GM23248 (cell line): ENCODE measurements around the gene CAMTA2. TPM values are rescaled to one million over a fixed set of nuclear protein-coding genes. Genes with fewer than 3 reads are reported as not detected.

Experiments
- DNase-seq: peaks from one replicate; pipeline ENCODE4 v3.0.0-alpha.2; 2015
- H2AFZ ChIP-seq: fragments of 200-600 bp; sonication (generic); 2 replicates; pipeline ENCODE4 v1.6.1; 2016; ENCODE audit warnings: antibody characterized with exemption
- H3F3A ChIP-seq: fragments of 200-600 bp; sonication (generic); 2 replicates; pipeline ENCODE4 v1.6.1; 2016; ENCODE audit warnings: mild to moderate bottlenecking, antibody characterized with exemption, mixed run types; ENCODE audit not compliant: insufficient read depth
- H3K27ac ChIP-seq: fragments of 200-600 bp; sonication (generic); 2 replicates; pipeline ENCODE4 v1.5.1; 2016; ENCODE audit warnings: mild to moderate bottlenecking
- H3K27me3 ChIP-seq: fragments of 200-600 bp; sonication (generic); replicated peaks from 2 replicates; pipeline ENCODE4 v1.6.1; 2016; ENCODE audit warnings: mild to moderate bottlenecking; ENCODE audit not compliant: insufficient read depth
- H3K36me3 ChIP-seq: fragments of 200-600 bp; sonication (generic); 2 replicates; pipeline ENCODE4 v1.6.1; 2016; ENCODE audit warnings: low read depth, mild to moderate bottlenecking
- H3K4me1 ChIP-seq: fragments of 200-600 bp; sonication (generic); 2 replicates; pipeline ENCODE4 v1.6.1; 2016; ENCODE audit warnings: mild to moderate bottlenecking; ENCODE audit not compliant: insufficient read depth
- H3K4me2 ChIP-seq: fragments of 200-600 bp; sonication (generic); one replicate; pipeline ENCODE4 v1.6.1; 2016; ENCODE audit warnings: mild to moderate bottlenecking; ENCODE audit not compliant: unreplicated experiment
- H3K4me3 ChIP-seq: fragments of 200-600 bp; sonication (generic); 2 replicates; pipeline ENCODE4 v1.5.1; 2016; ENCODE audit warnings: mild to moderate bottlenecking
- H3K79me2 ChIP-seq: fragments of 200-600 bp; sonication (generic); 2 replicates; pipeline ENCODE4 v1.6.1; 2016; ENCODE audit warnings: mild to moderate bottlenecking; ENCODE audit not compliant: insufficient read depth
- H3K9ac ChIP-seq: fragments of 200-600 bp; sonication (generic); 2 replicates; pipeline ENCODE4 v1.6.1; 2016; ENCODE audit warnings: mild to moderate bottlenecking
- H3K9me2 ChIP-seq: fragments of 200-600 bp; sonication (generic); 2 replicates; pipeline ENCODE4 v1.6.1; 2016; ENCODE audit warnings: mixed run types, mild to moderate bottlenecking, moderate library complexity; ENCODE audit not compliant: insufficient read depth
- H3K9me3 ChIP-seq: fragments of 200-600 bp; sonication (generic); one replicate; pipeline ENCODE4 v1.6.1; 2017; ENCODE audit warnings: low read depth
- H4K20me1 ChIP-seq: fragments of 200-600 bp; sonication (generic); 2 replicates; pipeline ENCODE4 v1.6.0; 2016; ENCODE audit not compliant: insufficient read depth
- EZH2 ChIP-seq: fragments of 200-600 bp; sonication (generic); IDR thresholded peaks from 2 replicates; pipeline ENCODE4 v1.6.1; 2018; ENCODE audit warnings: antibody characterized with exemption, mild to moderate bottlenecking; ENCODE audit not compliant: insufficient read depth, poor library complexity, severe bottlenecking
- EZH2phosphoT487 ChIP-seq: fragments of 200-600 bp; sonication (generic); IDR thresholded peaks from 2 replicates; pipeline ENCODE4 v1.6.1; 2018; ENCODE audit warnings: antibody characterized with exemption, moderate library complexity, mild to moderate bottlenecking, low read depth; ENCODE audit not compliant: insufficient read depth
- WGBS, 2 experiments: methylation state at CpG; one replicate each; pipeline ENCODE4 v1.1.6; 2015 to 2017; ENCODE audit warnings: low lambda C conversion rate in 2 of 2, low coverage in 1 of 2; ENCODE audit errors: missing lambda C conversion rate in 2 of 2; 5-methylcytosine and 5-hydroxymethylcytosine counted together
- in situ Hi-C: fragments of 300-500 bp; cut with MboI; formaldehyde crosslinking; loops from 2 replicates; pipeline ENCODE4 v1.15.0; 2020
- polyA plus RNA-seq: library from polyadenylated mRNA; unstranded; fragments of >200 nt; fragmentation: Nextera tagmentation; extraction: Ambion mirVana; gene quantifications from 2 replicates; pipeline ENCODE4 v1.2.1, GENCODE V29; 2016
- total RNA-seq: library from RNA; depleted of rRNA; stranded (reverse); fragments of >200 nt; shearing (Covaris generic); gene quantifications from 2 replicates; pipeline ENCODE4 v1.2.3, GENCODE V29; 2014

Gene CAMTA2
- total and polyA plus RNA-seq, 2 experiments from 2014 or later: 10.1 to 28.8 TPM

GRCh38 chr17:5022171-5022711, 34.8 kb upstream of the CAMTA2 start:
- H3K79me2 ChIP-seq: no peaks in the 10 kb centered on the region
- 87 to 91% methylated on average over 28 to 30 of the region's 30 CpGs for WGBS, 2 experiments
- no peaks in the 10 kb centered on the region for H3K9me3 ChIP-seq
- DNase-seq: no peak
- H3K27me3 ChIP-seq: no peaks in the 10 kb centered on the region
- no peak for TF ChIP-seq EZH2phosphoT487
- TF ChIP-seq EZH2: no peak
- H3K9ac ChIP-seq: no peak overlapping the region
- in situ Hi-C loops: no loop called here
- no peak overlapping the region for H3K4me3 ChIP-seq
- H2AFZ ChIP-seq: no peak overlapping the region
- no peak overlapping the region for H3K4me2 ChIP-seq
- no peak overlapping the region for H3K27ac ChIP-seq
- H3K9me2 ChIP-seq: no peaks in the 10 kb centered on the region
- no peaks in the 10 kb centered on the region for H4K20me1 ChIP-seq
- peaks cover 19% of the 10 kb centered on the region; the same call in 1 of the 2 replicates for H3K36me3 ChIP-seq
- H3K4me1 ChIP-seq: peaks cover 7% of the 10 kb centered on the region; the same call in 1 of the 2 replicates
- peaks cover 21% of the 10 kb centered on the region for H3F3A ChIP-seq

GRCh38 chr17:5020502-5021023, 33.1 kb upstream of the CAMTA2 start:
- TF ChIP-seq EZH2 (no peak), EZH2phosphoT487 (no peak)
- Histone ChIP-seq H3F3A (peaks cover 12% of the 10 kb centered on the region), H3K27ac (no peak overlapping the region), H3K9me3 (no peaks in the 10 kb centered on the region), H2AFZ (no peak overlapping the region), H3K9ac (no peak overlapping the region), H3K9me2 (no peaks in the 10 kb centered on the region), H3K27me3 (no peaks in the 10 kb centered on the region), H3K79me2 (no peaks in the 10 kb centered on the region), H4K20me1 (no peaks in the 10 kb centered on the region), H3K4me1 (no peaks in the 10 kb centered on the region), H3K36me3 (peaks cover 25% of the 10 kb centered on the region; the same call in 1 of the 2 replicates), H3K4me3 (no peak overlapping the region), H3K4me2 (no peak overlapping the region)
- no peak for DNase-seq
- in situ Hi-C loops: no loop called here
- 84 to 85% methylated on average over 20 of the region's 20 CpGs for WGBS, 2 experiments

- no peaks in the 10 kb centered on the region for H3K79me2 ChIP-seq
- no peak overlapping the region for H3K27ac ChIP-seq
- no peak for TF ChIP-seq EZH2
- no peak for TF ChIP-seq EZH2phosphoT487
- no peak overlapping the region for H3K9ac ChIP-seq
- H3F3A ChIP-seq: peaks cover 1% of the 10 kb centered on the region
- in situ Hi-C loops: no loop called here
- no peaks in the 10 kb centered on the region for H3K4me1 ChIP-seq
- no peak overlapping the region for H3K4me3 ChIP-seq
- H3K9me3 ChIP-seq: no peaks in the 10 kb centered on the region
- no peaks in the 10 kb centered on the region for H4K20me1 ChIP-seq
- H3K27me3 ChIP-seq: no peaks in the 10 kb centered on the region
- H3K9me2 ChIP-seq: no peaks in the 10 kb centered on the region
- 50 to 67% methylated on average over 1 of the region's 1 CpG for WGBS, 2 experiments
- DNase-seq: peak; percentile 42
- H3K4me2 ChIP-seq: no peak overlapping the region
- H2AFZ ChIP-seq: no peak overlapping the region
- H3K36me3 ChIP-seq: peaks cover 33% of the 10 kb centered on the region
These were observed 32.0 kb upstream of the CAMTA2 start for GRCh38 chr17:5019475-5019956.

DNA sequence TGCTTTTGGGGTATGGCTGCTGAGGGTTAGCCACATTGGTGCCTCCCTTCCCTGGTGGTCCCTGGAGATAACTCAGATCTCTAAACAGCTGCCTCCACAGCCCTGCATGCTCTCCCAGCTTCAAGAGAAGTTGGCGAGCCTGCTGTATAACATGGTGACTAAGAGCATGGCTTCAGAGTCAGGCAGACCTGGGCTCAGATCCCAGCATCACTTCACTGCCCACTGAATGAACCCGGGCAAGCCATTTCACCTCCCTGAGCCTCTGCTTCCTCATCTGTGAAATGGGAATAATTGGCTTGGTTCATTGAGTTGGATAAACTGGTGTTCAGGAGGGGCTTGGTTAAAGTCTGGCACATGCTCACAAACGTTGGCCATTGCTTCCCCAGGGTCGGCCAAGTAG, 26.9 kb upstream of the CAMTA2 start:
- Histone ChIP-seq H3K9me3 (no peaks in the 10 kb centered on the region), H3K27ac (no peak overlapping the region), H2AFZ (no peak overlapping the region), H3K9ac (no peak overlapping the region), H3K27me3 (no peaks in the 10 kb centered on the region), H3K4me2 (no peak overlapping the region), H3K79me2 (no peaks in the 10 kb centered on the region), H3K4me1 (peaks cover 10% of the 10 kb centered on the region), H3K9me2 (no peaks in the 10 kb centered on the region), H4K20me1 (no peaks in the 10 kb centered on the region), H3K4me3 (no peak overlapping the region), H3F3A (0 out of 2 replicates have a peak, but pooled peaks cover 4% of the 10 kb centered on the region), H3K36me3 (peaks cover 26% of the 10 kb centered on the region)
- in situ Hi-C loops: no loop called here
- TF ChIP-seq EZH2phosphoT487 (no peak), EZH2 (no peak)
- WGBS, 2 experiments: 87 to 91% methylated on average over 4 of the region's 4 CpGs
- peak; percentile 33 for DNase-seq
